Glomerular visceral epithelial cell (primary cell): Measurements from ENCODE around the gene UTS2.
A peak's percentile ranks its signal among the peaks of the same experiment; 100 is the strongest.

Source experiments
- DNase-seq: peaks from one replicate; pipeline ENCODE4 v3.0.0-alpha.2; 2016; ENCODE audit errors: extremely low spot score

UTS2 gene

GRCh38 chr1:7852804-7853683 is at the start of gene UTS2:
UTS2 (minus strand) TSS chr1:7853065; CDS start chr1:7853003, 62 bp downstream.
- no peak for DNase-seq

GRCh38 chr1:7899741-7900140 is 46.9 kb upstream of the UTS2 start:
- peak; percentile 48 for DNase-seq

GRCh38 chr1:7898962-7899361 is 46.1 kb upstream of the UTS2 start:
- DNase-seq = no peak

- DNase-seq = no peak
These were observed 44.1 kb upstream of the UTS2 start for GRCh38 chr1:7896994-7897393.

- peak; percentile 52 for DNase-seq
These were observed 40.8 kb upstream of the UTS2 start for GRCh38 chr1:7893529-7894180.

GRCh38 chr1:7891804-7892203 is 38.9 kb upstream of the UTS2 start:
- no peak for DNase-seq

- no peak for DNase-seq
These were observed 38.0 kb upstream of the UTS2 start for GRCh38 chr1:7890853-7891252.

- DNase-seq = no peak
These were observed 35.6 kb upstream of the UTS2 start for GRCh38 chr1:7888248-7889081.

GRCh38 chr1:7886405-7886745 is 33.5 kb upstream of the UTS2 start:
- no peak for DNase-seq

- DNase-seq = no peak
These were observed 32.9 kb upstream of the UTS2 start for GRCh38 chr1:7885513-7886404.

- no peak for DNase-seq
These were observed 31.9 kb upstream of the UTS2 start for GRCh38 chr1:7884757-7885156.

- no peak for DNase-seq
These were observed 26.4 kb upstream of the UTS2 start for GRCh38 chr1:7879228-7879627.

GRCh38 chr1:7878027-7878426 is 25.2 kb upstream of the UTS2 start:
- DNase-seq = no peak

- DNase-seq = no peak
These were observed 21.2 kb upstream of the UTS2 start for GRCh38 chr1:7873801-7874795.

GRCh38 chr1:7871136-7871535 is 18.3 kb upstream of the UTS2 start:
- no peak for DNase-seq

- DNase-seq = no peak
These were observed 16.5 kb upstream of the UTS2 start for GRCh38 chr1:7869136-7869920.

- DNase-seq = no peak
These were observed 15.4 kb upstream of the UTS2 start for GRCh38 chr1:7868070-7868780.

- DNase-seq = no peak
These were observed 13.1 kb upstream of the UTS2 start for GRCh38 chr1:7865978-7866377.
